OCI-LY1 (cell line): ENCODE results near the gene OR4S2.

Experiments
- CTCF ChIP-seq: fragments of 200-600 bp; sonication (generic), shearing (Covaris generic); IDR thresholded peaks from 2 replicates; pipeline ENCODE4 v1.5.1; 2017; ENCODE audit warnings: mild to moderate bottlenecking, antibody characterized with exemption, low read length, moderate library complexity, mixed read lengths
- EZH2 ChIP-seq: fragments of 200-600 bp; sonication (generic), shearing (Covaris generic); IDR thresholded peaks from 2 replicates; pipeline ENCODE4 v1.8.0; 2017; ENCODE audit warnings: borderline replicate concordance, mixed run types, mild to moderate bottlenecking, antibody characterized with exemption, low read length, moderate library complexity, mixed read lengths

- no peak for TF ChIP-seq CTCF
- no peak for TF ChIP-seq EZH2
Observed at GRCh38 chr11:55661901-55662300, 13.8 kb downstream of the OR4S2 start, which contains the start of gene OR4C6.
